HEK293 (cell line): ENCODE measurements around the gene REG1A.

Experiments used
- CTCF ChIA-PET: fragments of 350-600 bp; formaldehyde crosslinking; extraction: SDS; loops from one replicate; lab custom pipeline; 2021; ENCODE audit warnings: antibody characterized with exemption; lab: Yijun Ruan, JAX
- POLR2A ChIA-PET: fragments of 300-600 bp; formaldehyde crosslinking; extraction: SDS; loops from one replicate; lab custom pipeline; 2020; ENCODE audit warnings: antibody characterized with exemption, inconsistent platforms; lab: Yijun Ruan, JAX
- H3K27ac ChIP-seq: fragments of 200-500 bp; sonication (Bioruptor generic); 2 replicates; pipeline ENCODE4 v1.5.1; 2014; ENCODE audit warnings: low read depth, low read length, control low read depth, inconsistent platforms; ENCODE audit errors: extremely low read depth
- H3K36me3 ChIP-seq, 2 experiments: fragments of 200-500 bp in 1 of 2; sonication (Bioruptor generic) in 1 of 2; 1 replicate in 1 of 2; 2 replicates in 1 of 2; pipeline ENCODE4 v1.5.1; 2014 to 2017; ENCODE audit warnings: inconsistent platforms in 2 of 2, low read length in 2 of 2; ENCODE audit not compliant: control insufficient read depth in 2 of 2, insufficient read depth in 1 of 2
- H3K4me1 ChIP-seq: fragments of 200-500 bp; sonication (Bioruptor generic); 2 replicates; pipeline ENCODE4 v1.5.1; 2014; ENCODE audit warnings: mild to moderate bottlenecking, low read length, inconsistent platforms; ENCODE audit not compliant: control insufficient read depth, insufficient read depth
- H3K4me3 ChIP-seq: 2 replicates; pipeline ENCODE4 v1.5.1; 2011; ENCODE audit warnings: low read depth, mild to moderate bottlenecking, control low read depth, low read length, moderate library complexity
- H3K9me3 ChIP-seq: fragments of 200-500 bp; sonication (Bioruptor generic); 2 replicates; pipeline ENCODE4 v1.5.1; 2014; ENCODE audit warnings: low read depth, low read length, inconsistent platforms; ENCODE audit not compliant: control insufficient read depth, insufficient read depth
- HOXC10 ChIP-seq: sonication (generic); formaldehyde crosslinking; IDR thresholded peaks from 2 replicates; pipeline ENCODE4 v1.8.1; 2023; ENCODE audit warnings: mild to moderate bottlenecking, missing genetic modification reagents
- INSM2 ChIP-seq: fragments of 450-650 bp; formaldehyde crosslinking; IDR thresholded peaks from 2 replicates; pipeline ENCODE4 v1.5.1; 2016; ENCODE audit warnings: missing biosample characterization, missing genetic modification characterization
- KLF7 ChIP-seq: fragments of 450-650 bp; formaldehyde crosslinking; IDR thresholded peaks from 2 replicates; pipeline ENCODE4 v1.5.1; 2016; ENCODE audit warnings: missing biosample characterization, missing genetic modification characterization, borderline replicate concordance
- KLF9 ChIP-seq: fragments of 450-650 bp; formaldehyde crosslinking; IDR thresholded peaks from 2 replicates; pipeline ENCODE4 v1.5.1; 2016; ENCODE audit warnings: missing biosample characterization, missing genetic modification characterization, low read depth
- OVOL3 ChIP-seq: fragments of 450-650 bp; formaldehyde crosslinking; IDR thresholded peaks from 2 replicates; pipeline ENCODE4 v1.5.1; 2016; ENCODE audit warnings: missing biosample characterization, missing genetic modification characterization
- ZBTB21 ChIP-seq: fragments of 450-650 bp; formaldehyde crosslinking; IDR thresholded peaks from 2 replicates; pipeline ENCODE4 v1.5.1; 2017; ENCODE audit warnings: missing biosample characterization, missing genetic modification characterization
- ZNF146 ChIP-seq: fragments of 450-650 bp; formaldehyde crosslinking; IDR thresholded peaks from 2 replicates; pipeline ENCODE4 v1.5.1; 2016; ENCODE audit warnings: missing biosample characterization, missing genetic modification characterization
- ZNF148 ChIP-seq: fragments of 450-650 bp; formaldehyde crosslinking; IDR thresholded peaks from 2 replicates; pipeline ENCODE4 v1.5.0; 2017; ENCODE audit warnings: missing biosample characterization, missing genetic modification characterization, borderline replicate concordance
- ZNF155 ChIP-seq: fragments of 450-650 bp; formaldehyde crosslinking; IDR thresholded peaks from 2 replicates; pipeline ENCODE4 v1.5.1; 2016; ENCODE audit warnings: missing biosample characterization, missing genetic modification characterization
- ZNF16 ChIP-seq: fragments of 450-650 bp; formaldehyde crosslinking; IDR thresholded peaks from 2 replicates; pipeline ENCODE4 v1.5.1; 2016; ENCODE audit warnings: low read depth, missing biosample characterization, missing genetic modification characterization
- ZNF19 ChIP-seq: fragments of 450-650 bp; formaldehyde crosslinking; IDR thresholded peaks from 2 replicates; pipeline ENCODE4; 2016; ENCODE audit warnings: missing biosample characterization, missing genetic modification characterization, low read depth
- ZNF2 ChIP-seq: fragments of 450-650 bp; formaldehyde crosslinking; IDR thresholded peaks from 2 replicates; pipeline ENCODE4 v1.5.1; 2016; ENCODE audit warnings: missing biosample characterization, missing genetic modification characterization
- ZNF221 ChIP-seq: fragments of 450-650 bp; formaldehyde crosslinking; IDR thresholded peaks from 2 replicates; pipeline ENCODE4 v1.5.1; 2017; ENCODE audit warnings: missing biosample characterization, missing genetic modification characterization, borderline replicate concordance
- ZNF37A ChIP-seq: fragments of 450-650 bp; IDR thresholded peaks from 2 replicates; pipeline ENCODE4 v1.5.1; 2018; ENCODE audit warnings: missing biosample characterization, missing genetic modification characterization
- ZNF426 ChIP-seq: fragments of 450-650 bp; formaldehyde crosslinking; IDR thresholded peaks from 2 replicates; pipeline ENCODE4 v1.5.1; 2017; ENCODE audit warnings: missing biosample characterization, missing genetic modification characterization, mild to moderate bottlenecking, inconsistent platforms, moderate library complexity
- ZNF529 ChIP-seq: fragments of 450-650 bp; formaldehyde crosslinking; IDR thresholded peaks from 2 replicates; pipeline ENCODE4 v1.5.1; 2017; ENCODE audit warnings: missing genetic modification characterization, missing biosample characterization; ENCODE audit not compliant: insufficient replicate concordance
- ZNF548 ChIP-seq: fragments of 450-650 bp; formaldehyde crosslinking; IDR thresholded peaks from 2 replicates; pipeline ENCODE4 v1.5.1; 2016; ENCODE audit warnings: missing biosample characterization, missing genetic modification characterization
- ZNF623 ChIP-seq: fragments of 450-650 bp; formaldehyde crosslinking; IDR thresholded peaks from 2 replicates; pipeline ENCODE4 v1.5.1; 2016; ENCODE audit warnings: missing biosample characterization, missing genetic modification characterization
- ZNF629 ChIP-seq: fragments of 450-650 bp; formaldehyde crosslinking; IDR thresholded peaks from 2 replicates; pipeline ENCODE4 v1.5.1; 2017; ENCODE audit warnings: missing biosample characterization, missing genetic modification characterization
- ZNF658 ChIP-seq: fragments of 450-650 bp; formaldehyde crosslinking; IDR thresholded peaks from 2 replicates; pipeline ENCODE4; 2016; ENCODE audit warnings: missing biosample characterization, missing genetic modification characterization
- ZNF664 ChIP-seq: fragments of 450-650 bp; formaldehyde crosslinking; IDR thresholded peaks from 2 replicates; pipeline ENCODE4 v1.5.1; 2016; ENCODE audit warnings: missing biosample characterization, missing genetic modification characterization
- ZNF747 ChIP-seq: fragments of 450-650 bp; formaldehyde crosslinking; IDR thresholded peaks from 2 replicates; pipeline ENCODE4 v1.5.1; 2016; ENCODE audit warnings: missing biosample characterization, missing genetic modification characterization
- ZNF791 ChIP-seq: fragments of 450-650 bp; formaldehyde crosslinking; IDR thresholded peaks from 2 replicates; pipeline ENCODE4 v1.5.1; 2016; ENCODE audit warnings: missing biosample characterization, missing genetic modification characterization
- ZSCAN16 ChIP-seq: fragments of 450-650 bp; formaldehyde crosslinking; IDR thresholded peaks from 2 replicates; pipeline ENCODE4 v1.5.1; 2016; ENCODE audit warnings: missing biosample characterization, missing genetic modification characterization
- ZXDB ChIP-seq: fragments of 450-650 bp; formaldehyde crosslinking; IDR thresholded peaks from 2 replicates; pipeline ENCODE4 v1.5.1; 2016; ENCODE audit warnings: missing biosample characterization, missing genetic modification characterization

The REG1A gene

DNA sequence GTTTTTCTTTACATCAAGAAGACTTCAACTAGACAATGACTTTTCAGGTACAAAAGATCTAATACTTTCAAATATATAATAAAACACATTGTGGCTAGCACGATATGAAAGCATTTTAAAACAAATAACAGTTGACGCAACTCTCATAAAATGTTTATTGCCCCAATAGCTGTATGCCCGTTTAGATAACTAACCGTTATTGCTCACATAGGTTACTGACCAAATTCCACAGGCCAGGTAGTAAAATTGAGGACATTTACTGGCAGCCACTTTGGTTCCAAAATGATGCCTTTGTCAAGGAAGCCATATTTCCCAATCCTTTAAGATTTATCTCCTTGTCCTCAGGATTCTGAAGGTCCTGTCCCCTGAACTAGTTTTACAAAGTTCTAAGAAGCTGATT lies 29.6 kb upstream of the REG1A start:
- CTCF ChIA-PET, result no interaction called here
- no peaks in the 10 kb centered on the region for H3K36me3 ChIP-seq
- no peaks in the 10 kb centered on the region for H3K9me3 ChIP-seq
- no peaks in the 10 kb centered on the region for H3K4me1 ChIP-seq
- no peak for TF ChIP-seq INSM2
- TF ChIP-seq ZNF19, result no peak
- TF ChIP-seq ZNF658 (tag by site-specific recombination), result no peak
- TF ChIP-seq KLF9, result no peak
- no peak for TF ChIP-seq HOXC10
- H3K27ac ChIP-seq, result no peak overlapping the region
- POLR2A ChIA-PET, result no interaction called here
- no peak overlapping the region for H3K4me3 ChIP-seq

DNA sequence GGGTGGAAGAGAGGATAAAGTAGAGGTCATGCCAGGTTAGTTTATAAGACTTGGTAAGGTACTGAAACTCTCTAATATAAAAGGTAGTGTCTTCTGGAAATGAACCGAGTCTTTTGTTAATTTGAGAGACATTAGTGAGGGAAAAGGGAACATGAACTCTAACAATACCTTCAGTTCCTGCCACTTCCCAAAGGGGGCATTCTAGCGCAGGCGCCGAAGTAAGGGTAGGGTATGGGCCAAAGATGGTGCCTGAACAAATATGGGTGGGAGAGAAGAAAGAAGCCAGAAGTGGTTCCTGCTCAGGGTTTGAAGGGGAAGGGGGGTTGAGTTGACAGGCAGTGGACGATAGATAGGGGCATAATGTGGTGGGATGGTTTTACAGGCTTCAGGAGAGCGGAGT lies 22.4 kb upstream of the REG1A start:
- H3K4me3 ChIP-seq, result no peak overlapping the region
- no peaks in the 10 kb centered on the region for H3K36me3 ChIP-seq
- CTCF ChIA-PET, result no interaction called here
- TF ChIP-seq ZNF664 (tag by site-specific recombination), result no peak
- no peak for TF ChIP-seq ZNF221 (tag by site-specific recombination)
- TF ChIP-seq KLF7 (tag by site-specific recombination), result no peak
- no peak for TF ChIP-seq ZNF791 (tag by site-specific recombination)
- TF ChIP-seq ZNF747 (tag by site-specific recombination), result no peak
- TF ChIP-seq ZSCAN16 (tag by site-specific recombination), result no peak
- TF ChIP-seq ZBTB21, result no peak
- TF ChIP-seq ZNF629 (tag by site-specific recombination), result no peak
- no peak for TF ChIP-seq ZNF16 (tag by site-specific recombination)
- no peak for TF ChIP-seq ZNF426 (tag by site-specific recombination)
- no peak for TF ChIP-seq ZNF2 (tag by site-specific recombination)
- TF ChIP-seq, all 188 proteins: peak for 0
- no peaks in the 10 kb centered on the region for H3K4me1 ChIP-seq
- H3K9me3 ChIP-seq, result no peaks in the 10 kb centered on the region
- no peak overlapping the region for H3K27ac ChIP-seq
- POLR2A ChIA-PET, result no interaction called here

DNA sequence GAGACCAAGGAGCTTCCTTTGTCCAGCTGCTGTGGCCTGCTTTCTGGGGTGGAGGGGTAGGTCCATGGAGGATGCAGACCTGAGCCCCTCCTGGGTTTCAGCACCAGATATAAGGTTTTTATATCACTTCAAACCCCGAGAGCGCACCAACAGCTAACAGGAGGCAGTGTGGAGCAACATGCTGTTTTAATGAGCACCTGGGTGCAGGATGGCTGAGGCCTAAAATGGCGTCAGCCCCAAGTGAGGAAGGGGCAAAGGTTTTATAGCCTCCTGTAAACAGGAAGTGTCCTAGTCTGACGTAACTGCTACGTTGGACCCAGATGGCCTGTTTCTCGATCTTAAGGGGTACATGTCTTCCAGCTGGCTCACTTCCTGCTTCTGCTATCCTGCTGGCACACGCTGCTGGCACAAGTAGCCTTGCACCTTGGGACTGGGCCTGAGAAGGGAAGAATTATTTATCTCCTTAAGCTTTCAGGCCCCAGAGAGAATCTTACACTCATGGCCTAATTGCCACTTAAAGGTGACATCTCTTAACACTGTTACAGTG lies 21.1 kb upstream of the REG1A start:
- Histone ChIP-seq H3K27ac (no peak overlapping the region), H3K4me1 (no peaks in the 10 kb centered on the region), H3K9me3 (no peaks in the 10 kb centered on the region), H3K4me3 (no peak overlapping the region), H3K36me3 (no peaks in the 10 kb centered on the region)
- TF ChIP-seq ZXDB, result no peak
- no peak for TF ChIP-seq ZNF16 (tag by site-specific recombination)
- TF ChIP-seq ZNF623, result no peak
- no peak for TF ChIP-seq ZNF548 (tag by site-specific recombination)
- TF ChIP-seq ZNF529 (tag by site-specific recombination), result no peak
- no peak for TF ChIP-seq ZNF146 (tag by site-specific recombination)
- TF ChIP-seq ZNF148, result no peak
- no peak for TF ChIP-seq OVOL3
- no peak for TF ChIP-seq ZNF155 (tag by site-specific recombination)
- no peak for TF ChIP-seq ZNF37A (tag by site-specific recombination)
- POLR2A ChIA-PET, result no interaction called here
- CTCF ChIA-PET, result interaction anchor here (0.7 kb wide), 1 partner anchor 1367 kb away, joined by 4 read pairs; no protein-coding TSS in a partner anchor
